Upper lobe of left lung (tissue), 4 donors: ENCODE results near the gene TMEM62.

Experiments
- EP300 ChIP-seq, 4 donors: sonication (generic); formaldehyde crosslinking; IDR thresholded peaks; one replicate each; pipeline ENCODE4 v1.5.1; 2017; ENCODE audit warnings: antibody characterized with exemption in 4 of 4, control low read depth in 2 of 4
- POLR2A ChIP-seq, 4 donors: fragments of 450-650 bp; IDR thresholded peaks; one replicate each; pipeline ENCODE4 v1.5.1; 2016 to 2017; ENCODE audit warnings: antibody characterized with exemption in 4 of 4, mild to moderate bottlenecking in 2 of 4
- POLR2AphosphoS5 ChIP-seq, 2 donors: sonication (generic); formaldehyde crosslinking; IDR thresholded peaks; one replicate each; pipeline ENCODE4 v1.5.1; 2017; ENCODE audit warnings: antibody characterized with exemption in 2 of 2
- TF ChIP-seq, protein P1 (sequence below), 6 experiments: fragments of 450-650 bp in 4 of 6; fragments of 200-600 bp in 2 of 6; sonication (generic) in 2 of 6; IDR thresholded peaks; one replicate each; pipeline ENCODE4 v1.5.1; 2016 to 2019; ENCODE audit warnings: antibody characterized with exemption in 6 of 6

GRCh38 chr15:43104426-43104825 is 29.0 kb upstream of the TMEM62 start:
- TF ChIP-seq, protein P1, sequence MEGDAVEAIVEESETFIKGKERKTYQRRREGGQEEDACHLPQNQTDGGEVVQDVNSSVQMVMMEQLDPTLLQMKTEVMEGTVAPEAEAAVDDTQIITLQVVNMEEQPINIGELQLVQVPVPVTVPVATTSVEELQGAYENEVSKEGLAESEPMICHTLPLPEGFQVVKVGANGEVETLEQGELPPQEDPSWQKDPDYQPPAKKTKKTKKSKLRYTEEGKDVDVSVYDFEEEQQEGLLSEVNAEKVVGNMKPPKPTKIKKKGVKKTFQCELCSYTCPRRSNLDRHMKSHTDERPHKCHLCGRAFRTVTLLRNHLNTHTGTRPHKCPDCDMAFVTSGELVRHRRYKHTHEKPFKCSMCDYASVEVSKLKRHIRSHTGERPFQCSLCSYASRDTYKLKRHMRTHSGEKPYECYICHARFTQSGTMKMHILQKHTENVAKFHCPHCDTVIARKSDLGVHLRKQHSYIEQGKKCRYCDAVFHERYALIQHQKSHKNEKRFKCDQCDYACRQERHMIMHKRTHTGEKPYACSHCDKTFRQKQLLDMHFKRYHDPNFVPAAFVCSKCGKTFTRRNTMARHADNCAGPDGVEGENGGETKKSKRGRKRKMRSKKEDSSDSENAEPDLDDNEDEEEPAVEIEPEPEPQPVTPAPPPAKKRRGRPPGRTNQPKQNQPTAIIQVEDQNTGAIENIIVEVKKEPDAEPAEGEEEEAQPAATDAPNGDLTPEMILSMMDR (IDR thresholded peaks at IDR 0.05): no peak
- TF ChIP-seq POLR2A (IDR thresholded peaks at IDR 0.05) (no peak), POLR2AphosphoS5 (IDR thresholded peaks at IDR 0.05) (no peak), EP300 (IDR thresholded peaks at IDR 0.05) (no peak)
